HG03439 (cell line): ENCODE results near the gene TBC1D22A.

ENCODE experiments used
- ATAC-seq: cut with Tn5 transposase; IDR thresholded peaks from one replicate; pipeline ENCODE4 v1.9.1; 2021; ENCODE audit warnings: mild to moderate bottlenecking, moderate library complexity; ENCODE audit not compliant: unreplicated experiment

The TBC1D22A gene

GRCh38 chr22:47213571-47214230 is 451.3 kb downstream of the TBC1D22A start:
- ATAC-seq: no peak

- no peak for ATAC-seq
Measured at GRCh38 chr22:47215851-47216250, 453.4 kb downstream of the TBC1D22A start.

GRCh38 chr22:47218671-47219070 is 456.2 kb downstream of the TBC1D22A start:
- ATAC-seq: no peak

GRCh38 chr22:47219789-47220188 is 457.3 kb downstream of the TBC1D22A start:
- ATAC-seq: no peak

GRCh38 chr22:47220752-47221151 is 458.3 kb downstream of the TBC1D22A start:
- no peak for ATAC-seq

- no peak for ATAC-seq
Measured at GRCh38 chr22:47221840-47222615, 459.6 kb downstream of the TBC1D22A start.
